ENCODE measurements around the gene UBR4.

UBR4 gene

DNA sequence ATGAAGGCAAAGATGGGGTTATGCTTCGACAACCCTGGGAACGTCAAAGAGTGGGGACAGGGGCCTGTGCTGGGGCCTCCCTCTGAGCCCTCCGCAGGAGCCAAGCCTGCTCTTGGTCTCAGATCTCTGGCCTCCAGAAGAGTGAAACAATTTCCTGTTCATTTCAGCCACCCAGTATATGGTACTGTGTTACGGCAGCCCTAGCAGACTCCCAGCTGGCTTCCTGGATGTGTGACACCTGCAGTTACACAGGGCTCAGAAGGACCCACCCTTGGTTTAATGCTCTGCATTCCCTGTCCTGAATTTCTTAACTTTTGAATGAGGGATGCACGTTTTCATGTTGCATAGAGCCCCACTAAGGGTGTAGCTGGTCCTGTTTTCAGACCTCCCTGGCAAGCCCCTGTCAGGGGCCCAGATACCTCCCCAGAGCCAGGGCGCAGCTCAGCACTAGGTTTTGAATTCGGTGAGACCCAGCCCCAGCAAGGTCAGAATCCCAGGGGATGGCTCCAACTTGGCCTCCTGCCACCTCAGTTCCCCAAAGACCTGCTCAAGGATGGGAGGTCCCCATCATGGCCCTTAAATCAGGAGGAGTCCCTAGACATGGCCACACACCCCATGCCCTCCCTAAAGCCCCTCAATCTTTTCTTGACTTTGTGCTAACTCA is 174.6 kb downstream of the UBR4 start:
- no peak for DNase-seq (ENCODE audit: low spot score)

DNA sequence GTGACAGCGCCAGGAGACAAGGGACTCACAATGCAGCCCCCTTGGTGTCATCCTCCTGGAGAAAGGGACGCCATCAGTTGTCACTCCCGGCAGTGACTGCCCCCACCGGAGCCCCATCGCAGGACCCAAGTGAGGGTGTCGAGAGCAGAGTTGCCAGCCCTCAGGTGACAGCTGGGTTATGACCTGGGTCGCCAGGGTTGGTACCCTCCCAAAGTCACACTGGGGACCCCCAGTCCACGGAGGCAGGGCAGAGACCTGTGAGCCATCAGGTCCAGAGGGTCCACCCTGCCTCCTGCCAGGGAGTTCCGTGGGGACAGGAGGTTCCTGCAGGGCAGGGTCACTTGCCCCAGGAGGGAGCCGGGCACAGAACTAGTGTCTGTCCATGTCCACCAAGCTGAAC is 175.3 kb downstream of the UBR4 start:
- no peak for DNase-seq (ENCODE audit: low spot score)

DNA sequence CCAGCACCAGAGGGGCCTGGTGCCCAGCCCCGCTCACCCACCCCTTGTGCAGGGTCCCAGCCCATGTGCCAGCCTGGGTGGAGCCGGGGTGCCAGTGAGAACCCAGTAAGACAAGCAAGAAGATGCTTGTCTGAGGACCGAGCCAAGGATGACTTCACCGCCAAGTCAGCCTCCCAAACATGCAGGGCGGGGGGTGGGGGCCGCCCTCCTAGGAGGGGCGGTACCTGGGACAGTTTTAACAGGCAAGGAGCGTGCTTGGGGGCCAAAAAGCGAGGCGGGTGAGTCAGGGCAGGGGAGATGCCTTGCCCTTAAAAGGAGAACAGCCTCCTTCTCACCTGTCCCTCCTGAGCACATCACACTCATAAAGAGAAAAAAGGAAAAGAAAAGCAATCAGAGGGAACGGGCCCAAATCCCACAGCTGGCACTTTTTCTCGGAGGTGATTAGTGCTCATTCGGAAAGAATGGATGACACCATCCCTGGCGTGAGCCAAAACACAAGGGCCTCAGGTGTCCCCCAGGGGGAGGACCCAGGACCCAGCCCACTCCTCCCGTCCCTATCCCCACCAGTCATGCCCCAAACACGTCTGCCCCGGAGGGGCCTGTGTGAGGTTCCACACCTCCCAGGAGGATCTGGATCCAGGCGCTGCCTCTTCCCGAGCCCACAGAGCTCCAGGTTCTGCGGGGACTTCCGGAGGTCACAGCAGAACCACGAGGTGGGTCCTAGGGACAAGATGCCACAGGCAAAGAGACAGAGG is 176.0 kb downstream of the UBR4 start:
- DNase-seq (ENCODE audit: low spot score), result peak; percentile 72

DNA sequence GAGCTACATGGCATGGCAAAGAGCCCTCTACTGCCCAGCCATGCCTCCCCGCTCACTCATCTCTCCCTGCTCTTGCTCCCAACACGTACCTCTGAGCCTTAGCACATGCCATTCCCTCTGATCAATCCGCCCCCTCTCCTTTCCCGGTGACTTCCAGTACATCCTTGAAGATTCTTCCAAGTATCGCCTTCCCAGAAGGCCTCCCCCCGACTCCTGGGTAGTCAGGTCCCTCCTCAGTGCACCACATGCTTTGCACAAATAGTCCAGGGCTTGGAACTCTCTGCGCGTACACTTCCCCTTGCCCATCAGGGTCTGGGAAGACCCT is 176.6 kb downstream of the UBR4 start:
- DNase-seq (ENCODE audit: low spot score), result no peak

DNA sequence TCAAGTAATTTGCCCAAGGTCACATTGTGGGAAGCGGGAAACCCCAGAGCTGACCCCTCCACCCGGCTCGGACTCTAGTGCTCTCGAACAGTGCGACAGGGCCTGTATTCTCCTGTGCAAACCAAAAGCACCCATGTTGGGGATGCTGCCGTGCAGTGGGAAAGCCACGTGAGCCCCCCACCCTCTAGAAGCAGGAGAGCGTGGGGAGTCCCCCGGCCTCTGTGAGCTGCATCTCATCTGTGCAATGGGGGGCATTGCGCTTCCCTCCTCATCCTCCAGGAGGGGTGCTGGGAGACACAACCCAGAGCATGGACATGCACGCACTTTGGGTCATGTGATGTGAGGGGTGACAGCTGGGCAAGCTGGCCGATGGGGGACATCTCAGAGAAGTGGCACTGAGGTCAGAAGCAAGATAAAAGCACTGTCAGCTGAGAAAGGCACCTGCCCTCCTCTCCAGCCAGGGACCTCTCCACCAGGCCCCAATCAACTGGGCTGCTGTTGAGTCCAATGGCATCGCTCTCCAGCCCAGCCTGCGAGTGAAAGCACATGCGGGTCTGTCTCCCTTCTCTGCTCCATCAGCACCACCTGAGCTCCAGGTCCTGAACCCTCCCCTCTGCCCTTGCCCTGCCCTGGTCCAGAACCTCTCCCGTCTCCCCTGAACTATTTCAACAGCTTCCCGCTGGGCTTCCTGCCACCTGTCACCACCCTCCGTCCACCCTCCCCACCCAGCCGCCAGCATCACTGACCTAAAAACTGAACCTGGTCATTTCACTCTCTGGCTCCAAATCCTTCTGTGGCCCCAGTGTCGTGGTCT is 177.2 kb downstream of the UBR4 start:
- DNase-seq (ENCODE audit: low spot score), result no peak

DNA sequence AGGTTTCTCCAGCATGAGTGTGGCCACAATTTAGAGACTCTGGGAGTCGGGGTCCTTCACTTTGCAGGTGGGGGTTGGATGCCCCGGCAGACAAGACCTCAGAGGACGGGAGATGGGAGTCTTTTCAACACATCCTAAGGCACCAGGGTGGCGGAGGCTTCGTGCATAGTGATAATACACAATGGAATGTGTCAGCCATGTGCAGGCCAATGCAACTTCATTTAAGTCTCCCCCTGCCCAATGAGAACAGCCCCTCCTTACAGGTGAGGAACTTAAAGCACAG is 177.7 kb downstream of the UBR4 start:
- no peak for DNase-seq (ENCODE audit: low spot score)

DNA sequence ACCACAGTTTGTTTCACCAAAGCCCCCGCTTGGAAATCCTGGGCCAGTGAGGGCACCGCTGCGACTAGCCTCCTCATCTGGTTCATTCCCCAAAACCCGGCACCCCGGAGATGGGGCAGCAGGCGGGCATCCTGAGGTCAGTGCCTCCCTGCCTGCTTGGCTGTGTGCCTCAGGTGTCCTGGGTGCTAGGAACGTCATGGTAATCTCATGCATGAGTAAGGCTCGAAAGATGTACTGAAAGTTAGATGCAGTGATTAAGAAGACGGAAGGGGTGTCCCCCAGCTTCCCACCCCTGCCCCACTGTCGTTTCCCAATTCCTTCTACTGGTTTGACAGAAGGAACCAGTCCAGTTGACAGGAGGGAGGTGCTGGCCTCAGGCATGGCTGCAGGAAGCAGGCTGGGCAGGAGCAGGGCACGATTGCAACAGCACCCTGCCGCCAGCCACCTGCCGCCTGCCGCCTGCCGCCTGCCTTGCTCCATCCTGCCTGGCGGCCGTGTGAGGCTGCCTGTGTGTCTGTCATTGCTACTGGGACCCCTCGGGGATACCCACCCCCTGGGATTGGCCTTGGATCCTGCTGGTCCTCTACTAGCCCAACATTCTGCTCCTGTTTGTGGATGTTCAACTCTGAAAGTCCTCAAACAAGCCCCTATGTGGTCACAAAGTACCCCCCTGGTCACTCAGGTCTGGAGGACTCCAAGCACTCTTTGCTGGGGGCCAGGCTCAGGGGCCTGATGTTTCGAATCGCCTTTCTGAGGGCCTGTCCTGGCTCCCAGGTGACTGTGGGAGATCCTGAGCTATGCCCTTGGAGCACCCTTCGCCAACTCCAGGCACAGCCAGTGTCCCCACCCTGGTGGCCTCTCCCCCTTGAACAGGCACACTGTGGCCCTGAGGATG is 180.6 kb downstream of the UBR4 start:
- DNase-seq (ENCODE audit: low spot score), result no peak

DNA sequence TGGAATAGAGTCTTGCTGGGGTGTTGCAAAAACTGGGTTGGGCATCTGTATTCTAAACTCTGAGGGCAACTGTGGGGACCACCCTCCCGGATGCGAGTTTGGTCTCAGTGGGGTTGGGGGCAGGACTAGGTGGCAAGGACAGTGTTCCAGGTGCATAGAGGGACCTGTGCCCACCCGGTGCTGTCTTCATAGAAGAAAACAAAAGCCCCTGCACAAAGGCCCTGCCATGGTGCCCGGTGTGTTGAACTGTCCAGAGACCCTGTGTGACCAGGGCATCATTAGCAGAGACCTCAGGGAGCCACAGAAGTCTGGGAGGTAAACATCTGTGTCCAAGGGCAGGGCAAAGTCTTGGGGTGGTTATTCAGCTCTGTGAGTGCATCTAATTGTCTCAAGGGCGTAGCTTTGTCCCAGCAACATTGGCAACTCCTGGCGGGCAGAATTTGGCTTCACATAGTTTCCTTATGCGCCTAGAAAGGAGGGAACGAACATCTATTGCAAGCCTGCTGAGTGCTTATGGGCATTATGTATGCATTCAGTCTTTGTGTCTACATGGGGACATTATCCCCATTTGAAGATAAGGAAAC is 181.4 kb downstream of the UBR4 start:
- DNase-seq (ENCODE audit: low spot score), result no peak

DNA sequence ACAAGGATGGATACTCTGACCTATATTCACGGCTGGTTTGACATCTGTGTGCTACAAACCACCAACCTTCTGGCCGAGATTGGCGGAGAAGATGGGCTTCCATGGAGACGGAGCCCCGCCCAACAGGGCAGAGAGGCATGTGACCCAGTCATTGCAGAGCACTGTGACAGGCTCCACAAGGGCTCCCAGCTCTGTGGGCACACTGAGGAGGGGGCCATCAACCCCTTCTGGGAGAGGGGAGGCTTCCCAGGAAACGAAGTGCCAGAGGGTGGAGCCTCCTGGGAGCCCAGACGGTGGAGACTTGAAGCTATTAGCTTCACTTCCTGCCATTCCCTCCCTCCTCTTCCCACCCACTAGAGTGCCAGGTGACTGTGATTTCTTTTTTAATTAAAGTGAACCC is 182.0 kb downstream of the UBR4 start:
- no peak for DNase-seq (ENCODE audit: low spot score)

All from AG08395 (cell line).